Jurkat, Clone E6-1 (cell line): ENCODE data around the gene LYRM9.
"Not testable (repeated sequence)": the region's sequence is repeated elsewhere in the genome, so short reads cannot be mapped to it uniquely, and the experiment has no call there.

Experiments
- DNase-seq: peaks from one replicate; pipeline ENCODE4 v3.0.0-alpha.2; 2011; ENCODE audit warnings: low read depth, low spot score
- H3K4me3 ChIP-seq: 2 replicates; pipeline ENCODE4 v1.5.1; 2011; ENCODE audit warnings: mild to moderate bottlenecking, low read length, control low read depth, moderate library complexity

Gene LYRM9

DNA sequence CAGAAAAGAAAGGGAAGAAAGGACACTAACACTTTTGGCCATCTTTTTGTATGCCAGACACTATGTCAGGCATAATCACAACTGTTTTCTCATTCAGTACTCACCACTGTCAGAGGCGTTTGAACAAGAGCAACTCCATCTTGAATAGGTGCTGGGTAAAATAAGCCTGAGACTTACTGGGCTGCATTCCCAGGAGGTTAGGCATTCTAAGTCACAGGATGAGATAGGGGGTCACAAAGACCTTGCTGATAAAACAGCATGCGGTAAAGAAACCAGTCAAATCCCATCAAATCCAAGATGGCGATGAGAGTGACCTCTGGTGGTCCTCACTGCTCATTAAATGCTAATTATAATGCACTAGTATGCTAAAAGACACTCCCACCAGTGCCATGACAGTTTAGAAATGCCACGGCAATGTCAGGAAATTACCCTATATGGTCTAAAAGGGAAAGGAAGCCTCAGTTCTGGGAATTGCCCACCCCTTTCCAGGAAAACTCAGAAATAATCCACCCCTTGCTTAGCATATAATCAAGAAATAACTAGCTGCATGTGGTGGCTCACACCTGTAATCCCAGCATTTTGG is 14.9 kb upstream of the LYRM9 start:
- DNase-seq, result no peak

DNA sequence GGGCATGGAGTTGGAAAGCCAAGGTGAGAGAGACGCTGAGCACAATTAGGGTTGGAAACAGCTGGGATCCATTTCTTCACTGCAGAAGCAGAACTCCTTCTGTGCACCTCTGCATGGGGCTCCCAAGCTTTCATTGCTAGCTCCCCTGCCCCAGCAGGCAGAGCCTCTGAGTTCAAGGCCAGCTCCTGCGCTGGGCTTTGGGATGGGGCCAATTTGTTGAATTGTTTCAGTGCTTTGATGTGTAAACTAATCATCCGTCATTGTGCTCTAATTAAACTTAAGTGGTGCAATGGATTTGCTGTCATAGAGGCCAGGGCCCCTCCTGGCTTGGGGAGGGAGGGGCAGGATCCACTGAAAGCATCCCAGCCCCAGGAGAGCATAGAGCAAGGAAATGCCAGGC is 13.5 kb upstream of the LYRM9 start:
- no peak for DNase-seq
- H3K4me3 ChIP-seq, result no peak overlapping the region

More for the DNA sequence above, 14.9 kb upstream of the LYRM9 start:
- H3K4me3 ChIP-seq, result no peak overlapping the region

DNA sequence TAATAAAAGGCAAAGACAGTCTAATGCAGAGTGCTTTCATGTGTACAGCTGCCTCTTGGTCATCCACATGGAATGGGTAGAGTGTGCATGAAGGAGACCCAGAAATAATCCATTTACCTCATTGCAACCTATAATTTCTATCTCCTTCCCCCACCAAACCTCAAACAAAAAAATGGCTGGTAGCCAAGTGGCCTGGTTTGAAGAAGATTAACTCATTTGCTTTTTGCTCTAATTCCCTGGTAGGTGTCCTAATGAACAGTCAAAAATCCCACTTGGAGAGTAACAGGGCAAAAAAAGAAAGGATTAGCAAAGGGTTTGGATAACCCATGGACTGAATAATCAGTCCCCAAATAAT is 13.0 kb upstream of the LYRM9 start:
- no peak overlapping the region for H3K4me3 ChIP-seq
- DNase-seq, result no peak

DNA sequence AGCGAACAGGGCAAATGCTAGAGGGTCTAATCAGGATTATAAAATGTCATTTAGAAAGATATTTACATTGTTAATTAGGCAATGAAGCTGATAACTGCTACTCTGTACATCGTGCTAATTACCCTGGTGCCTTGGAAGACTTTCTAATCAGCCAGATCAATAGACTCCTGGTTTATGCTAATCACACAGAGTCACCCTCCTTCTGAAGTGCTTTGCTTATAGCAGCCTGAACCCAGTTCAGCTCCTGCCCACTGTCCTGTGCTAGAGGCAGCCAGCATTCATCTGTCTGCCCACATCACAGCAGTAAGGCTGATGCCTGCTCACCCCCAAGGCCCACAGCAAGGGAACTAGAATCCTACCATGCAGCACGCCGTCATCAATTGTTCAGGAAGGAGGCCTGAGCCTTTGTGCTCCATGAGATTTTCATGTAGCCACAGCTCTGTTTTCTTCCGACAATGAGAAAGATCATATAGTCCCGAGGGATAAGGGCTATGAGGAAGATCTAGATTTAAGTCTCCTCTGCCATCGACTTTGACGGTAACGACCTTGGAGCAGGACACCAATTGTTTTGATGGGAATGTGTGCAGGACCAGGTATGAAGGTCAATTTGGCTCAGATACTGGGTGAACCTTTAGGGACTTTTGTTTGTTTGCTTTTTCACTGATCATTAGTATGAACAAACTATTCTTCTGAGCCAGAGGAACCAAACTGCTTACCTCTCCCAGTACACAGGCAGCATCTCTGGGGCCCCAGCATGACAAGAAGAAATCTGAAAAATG is 12.5 kb upstream of the LYRM9 start:
- DNase-seq, result no peak
- H3K4me3 ChIP-seq, result no peak overlapping the region

DNA sequence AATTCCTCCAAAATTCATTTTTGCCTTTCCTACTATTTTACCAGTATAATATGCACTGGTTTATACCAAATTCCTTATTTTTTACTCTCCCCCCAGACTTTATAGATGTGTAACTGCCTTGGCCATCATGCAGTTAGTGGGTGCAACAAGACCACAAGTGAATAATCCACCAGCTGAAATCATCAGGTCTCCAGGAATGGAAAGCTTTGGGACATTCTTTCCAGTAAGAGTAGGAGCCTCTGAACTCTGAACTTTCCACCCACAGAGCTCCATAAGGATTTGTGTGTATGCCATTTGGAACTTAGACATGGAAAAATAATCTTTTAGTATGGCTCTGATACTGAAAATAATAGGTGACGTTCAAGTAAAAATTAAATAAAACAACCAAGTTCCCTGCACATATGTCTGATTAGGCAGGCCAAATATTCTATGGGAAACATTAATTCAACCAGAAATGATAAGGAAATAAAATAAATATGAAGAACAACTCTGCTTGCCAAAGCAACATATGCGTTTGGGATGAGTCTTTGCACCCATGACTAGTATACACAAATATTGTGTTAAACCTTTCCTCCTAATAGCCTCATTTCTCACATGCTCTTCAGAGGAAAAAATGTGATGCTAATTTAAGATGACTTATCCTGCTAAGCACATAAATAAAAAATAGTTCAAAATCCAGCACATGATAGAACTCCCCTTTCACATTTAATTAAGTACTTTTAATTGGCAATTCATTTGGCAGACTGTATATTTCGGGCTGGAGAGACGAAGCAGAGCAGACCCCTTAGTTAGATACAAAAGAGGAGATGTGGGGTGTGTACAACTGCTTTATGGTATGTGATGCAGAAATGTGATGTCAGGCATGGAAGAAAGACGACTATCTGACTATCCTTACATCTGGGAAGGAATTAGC is 11.6 kb upstream of the LYRM9 start:
- H3K4me3 ChIP-seq, result no peak overlapping the region
- no peak for DNase-seq

DNA sequence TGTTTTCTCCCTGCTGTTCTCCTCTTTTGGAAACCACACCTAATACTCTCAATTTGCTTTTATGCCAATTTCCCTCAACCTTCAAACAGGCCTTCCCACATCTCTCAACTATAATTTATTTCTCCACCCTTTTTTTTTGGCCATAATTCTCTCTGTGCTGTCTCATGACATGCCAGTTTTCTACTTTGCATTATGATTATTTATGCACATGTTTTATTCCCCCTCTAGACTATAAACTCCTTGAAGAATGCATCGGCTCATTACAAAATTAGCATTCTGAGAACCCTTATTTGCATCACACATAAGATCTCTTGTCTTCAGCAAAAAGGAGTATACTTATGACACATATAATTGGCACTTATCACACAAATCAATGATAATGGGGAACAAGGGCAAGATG is 10.9 kb upstream of the LYRM9 start:
- H3K4me3 ChIP-seq, result no peak overlapping the region
- DNase-seq, result no peak

DNA sequence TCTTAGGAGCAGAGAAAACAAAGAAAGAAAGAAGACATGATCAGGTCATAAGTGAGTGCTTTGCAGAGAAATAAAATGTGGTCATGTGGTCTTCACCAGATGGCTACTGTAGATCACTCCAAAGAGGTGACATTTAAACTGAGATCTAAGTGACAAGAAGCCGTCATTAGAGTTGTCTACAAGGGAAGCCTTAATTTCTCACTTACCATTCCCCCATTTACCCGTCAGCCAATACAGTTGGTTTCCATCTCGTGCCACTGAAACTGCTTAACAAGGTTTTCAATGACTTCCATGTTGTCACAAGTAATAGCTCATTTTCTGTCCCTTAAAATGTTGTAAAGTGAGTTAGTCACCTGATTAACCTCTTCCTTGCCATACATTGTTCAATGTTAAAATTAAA is 6.4 kb upstream of the LYRM9 start:
- no peak for DNase-seq
- H3K4me3 ChIP-seq, result no peak overlapping the region

DNA sequence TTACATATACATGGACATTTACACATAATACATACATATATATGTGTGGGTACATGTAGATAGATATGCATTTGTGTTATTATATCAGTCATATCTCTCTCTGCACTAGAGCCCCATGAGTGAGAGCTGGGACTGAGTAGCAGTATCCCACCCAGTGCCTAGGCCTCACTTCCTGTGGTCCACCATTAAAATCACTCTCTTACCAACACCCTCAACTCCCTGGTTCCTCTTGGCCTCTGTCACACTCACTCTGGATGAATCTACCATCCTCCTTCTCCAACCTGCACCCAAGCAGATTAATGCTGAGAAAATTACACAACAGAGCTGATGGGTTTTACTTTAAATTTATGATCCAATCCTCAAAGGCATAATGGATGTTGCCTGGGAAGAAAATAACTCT is 4.9 kb upstream of the LYRM9 start:
- DNase-seq, result no peak
- no peak overlapping the region for H3K4me3 ChIP-seq

DNA sequence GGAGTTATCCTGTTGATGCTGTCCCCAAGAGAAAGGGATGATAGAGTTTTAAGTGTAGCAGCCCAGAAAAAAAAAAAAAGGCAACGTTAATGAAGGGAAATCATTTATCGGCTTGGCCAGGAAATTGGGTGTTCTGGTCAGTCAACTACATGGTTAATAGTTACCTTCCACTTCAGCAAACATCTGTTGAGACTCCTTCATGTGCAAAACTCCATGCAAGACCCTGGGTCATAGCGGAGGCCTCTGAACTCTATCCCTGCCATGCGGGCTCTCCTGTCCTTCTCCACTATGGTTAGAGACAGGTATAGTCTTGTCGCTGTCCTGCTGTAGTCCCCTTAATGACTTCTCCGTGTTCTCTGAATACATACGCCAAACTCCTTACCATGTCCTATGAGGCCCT is 3.5 kb upstream of the LYRM9 start:
- no peak overlapping the region for H3K4me3 ChIP-seq
- DNase-seq, result no peak

DNA sequence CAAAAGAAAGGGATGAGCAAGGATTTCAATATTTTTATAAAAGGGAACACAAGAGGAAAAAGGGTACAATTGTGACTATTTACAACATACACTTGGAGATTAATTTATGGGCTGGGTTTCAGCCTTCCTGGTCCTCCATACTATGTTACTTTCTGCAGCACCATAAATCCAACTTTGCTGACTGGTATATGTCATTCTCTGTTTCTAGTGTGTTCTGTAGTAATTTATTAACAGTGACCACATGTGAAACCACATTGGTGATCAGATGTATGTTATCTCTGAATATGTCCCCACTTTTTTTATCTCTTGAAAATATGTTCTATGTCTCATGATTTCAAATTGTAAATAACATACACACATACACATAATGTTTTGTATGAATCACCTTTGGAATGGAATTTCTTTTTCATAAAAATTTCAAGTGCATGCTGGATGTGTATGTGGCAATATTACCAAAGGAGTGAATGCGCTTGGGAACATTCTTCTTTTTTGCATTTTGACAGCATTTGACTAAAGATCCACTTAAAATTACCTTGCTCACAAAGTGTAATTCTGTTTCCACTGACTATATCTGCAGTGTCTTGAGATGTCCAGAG is 2.9 kb upstream of the LYRM9 start:
- no peak overlapping the region for H3K4me3 ChIP-seq
- DNase-seq, result no peak

DNA sequence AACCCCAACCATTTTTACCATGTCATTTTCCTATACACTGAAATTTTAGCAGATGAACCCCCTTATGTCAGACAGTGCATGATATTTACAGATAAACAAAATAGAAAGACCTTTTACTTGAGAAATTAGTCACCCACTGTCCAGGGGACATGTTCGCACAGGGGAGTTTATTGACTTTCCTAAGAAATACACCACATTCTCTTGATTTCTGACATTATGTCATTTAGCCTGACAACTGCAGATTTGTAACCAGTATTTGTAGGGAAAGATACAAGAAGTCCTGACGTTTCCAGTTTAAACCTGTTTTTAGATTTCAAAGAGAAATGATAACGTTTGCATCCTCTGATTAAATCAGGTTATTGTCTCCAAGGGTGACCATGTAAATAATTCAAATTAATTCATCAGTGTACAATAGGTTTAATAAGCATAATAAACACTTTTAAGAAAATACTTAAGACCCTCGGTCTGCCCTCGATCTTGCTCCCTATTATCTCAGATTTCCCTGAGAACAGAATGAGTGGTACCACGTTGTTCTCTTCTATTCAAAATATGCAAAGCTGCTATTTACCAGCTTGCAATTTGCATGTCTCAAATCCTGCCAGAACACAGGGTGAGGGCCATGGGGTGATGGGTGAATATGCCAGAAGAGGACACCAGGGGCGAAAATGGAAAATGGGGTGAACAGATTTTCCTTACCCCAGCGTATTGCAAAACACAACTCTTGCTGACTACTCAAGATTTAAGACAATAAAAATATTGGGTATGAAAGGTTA is 2.1 kb upstream of the LYRM9 start:
- no peak for DNase-seq

DNA sequence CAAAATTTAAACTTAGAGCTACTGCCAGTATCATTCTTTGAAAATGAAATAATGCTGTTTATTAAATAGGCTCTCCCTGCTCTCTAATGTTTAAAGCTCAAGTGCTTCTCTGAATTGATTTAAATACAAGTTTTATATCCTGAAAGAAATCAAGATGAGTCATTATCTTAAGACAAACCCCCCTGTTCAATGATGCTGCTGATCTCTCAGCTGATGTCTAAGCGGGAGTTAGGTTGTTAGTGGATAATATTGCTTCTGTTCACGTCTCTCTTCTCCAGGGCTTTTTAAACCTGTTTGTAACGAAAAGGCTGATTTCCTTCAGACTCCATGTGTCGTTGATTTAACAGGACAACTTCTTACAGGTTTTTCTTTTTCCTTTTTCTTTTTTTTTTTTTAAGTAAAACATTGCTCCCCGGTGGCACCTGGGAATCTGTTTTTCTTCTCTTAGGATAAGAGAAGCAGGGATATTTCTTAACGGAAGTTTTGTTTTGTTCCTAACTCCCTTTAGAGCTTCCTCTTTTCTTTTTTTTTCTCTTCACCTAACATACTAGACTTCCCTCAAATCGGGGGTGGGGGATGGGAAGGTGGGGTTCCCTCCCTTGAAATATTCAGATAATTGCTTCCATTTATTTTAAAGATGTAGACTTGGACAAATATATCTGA is 807 bp upstream of the LYRM9 start:
- no peak for DNase-seq
- no peak overlapping the region for H3K4me3 ChIP-seq

More for the DNA sequence above, 2.1 kb upstream of the LYRM9 start:
- H3K4me3 ChIP-seq, result no peak overlapping the region

DNA sequence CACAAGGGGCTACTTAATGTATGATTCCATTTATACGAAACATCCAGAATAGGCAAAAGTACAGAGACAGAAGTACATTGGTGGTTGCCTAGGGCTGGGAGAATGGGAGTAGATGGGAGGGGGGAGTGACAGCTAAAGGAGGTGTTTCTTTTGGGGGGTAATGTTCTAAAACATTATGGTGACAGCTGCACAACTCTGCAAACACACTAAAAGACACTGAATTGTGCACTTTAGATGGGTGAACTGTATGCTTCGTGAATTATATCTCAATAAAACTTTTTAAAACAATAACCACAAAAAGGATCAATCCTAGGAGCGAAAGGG is 661 bp downstream of the LYRM9 start:
- H3K4me3 ChIP-seq, result peak overlapping the region; percentile 64
- no peak for DNase-seq

DNA sequence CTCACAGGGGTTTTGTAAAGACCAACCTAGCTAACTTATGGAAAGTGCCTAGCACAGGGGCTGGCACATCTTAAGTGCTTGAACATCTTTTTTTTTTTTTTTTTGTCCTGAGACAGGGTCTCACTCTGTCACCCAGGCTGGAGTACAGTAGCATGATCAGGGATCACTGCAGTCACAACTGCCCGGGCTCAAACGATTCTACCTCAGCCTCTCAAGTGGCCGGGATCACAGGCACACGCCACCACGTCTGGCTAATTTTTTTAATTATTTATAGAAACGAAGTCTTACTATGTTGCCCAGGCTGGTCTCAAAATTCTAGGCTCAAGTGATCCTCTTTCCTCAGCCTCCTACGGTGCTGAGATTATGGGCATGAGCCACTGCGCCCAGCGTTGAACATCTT is 1.3 kb downstream of the LYRM9 start:
- no peak for DNase-seq
- no peak overlapping the region for H3K4me3 ChIP-seq

DNA sequence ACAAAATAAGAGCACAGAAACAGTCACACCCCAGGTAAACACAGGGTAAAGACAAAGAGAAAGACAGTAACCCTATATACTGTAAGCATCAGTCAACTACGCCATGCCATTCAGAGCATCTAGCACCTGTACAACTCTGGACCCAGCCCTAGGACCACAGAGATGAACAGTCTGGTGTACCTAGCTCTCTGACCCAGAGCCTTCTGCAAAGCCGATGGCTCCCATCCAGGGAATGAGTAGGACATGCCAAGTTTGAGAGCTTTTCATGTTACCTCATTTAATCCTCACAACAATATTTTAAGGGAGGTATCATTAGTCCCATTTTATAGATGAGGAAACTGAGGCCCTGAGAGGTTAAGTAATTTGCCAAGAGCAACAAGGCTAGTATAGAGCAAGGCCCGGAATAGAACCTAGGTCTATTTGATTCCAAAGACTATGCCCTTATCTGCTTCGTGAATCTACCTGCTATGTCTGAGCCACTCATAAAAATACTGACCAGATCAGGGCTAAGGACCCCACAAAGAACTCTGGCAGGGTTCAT is 3.4 kb downstream of the LYRM9 start:
- no peak overlapping the region for H3K4me3 ChIP-seq
- DNase-seq, result no peak

DNA sequence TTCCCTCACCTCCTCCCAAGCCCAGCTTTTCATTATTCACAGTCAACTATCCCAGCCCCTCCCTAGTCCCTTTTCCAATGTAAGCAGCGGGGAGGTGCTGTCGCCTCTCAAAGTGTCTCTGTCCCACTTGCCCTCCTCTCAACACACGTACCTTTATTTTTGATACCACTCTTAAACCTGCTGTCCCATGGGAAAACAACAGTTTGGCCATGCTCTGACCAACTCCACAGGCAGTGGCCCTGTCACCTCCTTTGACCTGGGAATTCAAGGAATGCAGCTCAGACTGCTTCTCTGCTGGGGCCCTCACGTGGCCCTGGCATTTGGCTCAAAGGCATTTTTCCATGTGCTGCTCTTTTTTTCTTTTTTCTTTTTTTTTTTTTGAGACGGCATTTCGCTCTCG is 4.2 kb downstream of the LYRM9 start:
- no peak overlapping the region for H3K4me3 ChIP-seq
- DNase-seq, result no peak

DNA sequence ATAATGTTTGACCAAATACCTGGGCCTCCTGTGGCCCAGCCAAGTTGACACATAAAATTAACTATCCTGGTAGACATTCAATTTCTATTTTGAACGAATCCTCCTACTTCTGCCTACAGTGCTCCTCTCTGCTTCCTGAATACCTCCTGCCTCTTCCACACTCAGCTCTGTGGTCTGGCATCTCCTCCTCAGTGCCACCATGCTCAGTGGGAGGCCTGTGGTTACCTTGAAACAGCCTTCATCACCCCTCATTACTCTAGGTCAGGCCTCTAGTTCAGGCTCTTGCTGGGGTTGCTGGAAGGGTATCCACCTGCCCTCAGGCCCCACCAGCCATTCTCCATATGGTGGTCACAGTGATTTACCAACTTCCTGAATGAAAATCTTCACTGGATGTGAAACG is 5.1 kb downstream of the LYRM9 start:
- DNase-seq, result no peak
- H3K4me3 ChIP-seq, result no peak overlapping the region

DNA sequence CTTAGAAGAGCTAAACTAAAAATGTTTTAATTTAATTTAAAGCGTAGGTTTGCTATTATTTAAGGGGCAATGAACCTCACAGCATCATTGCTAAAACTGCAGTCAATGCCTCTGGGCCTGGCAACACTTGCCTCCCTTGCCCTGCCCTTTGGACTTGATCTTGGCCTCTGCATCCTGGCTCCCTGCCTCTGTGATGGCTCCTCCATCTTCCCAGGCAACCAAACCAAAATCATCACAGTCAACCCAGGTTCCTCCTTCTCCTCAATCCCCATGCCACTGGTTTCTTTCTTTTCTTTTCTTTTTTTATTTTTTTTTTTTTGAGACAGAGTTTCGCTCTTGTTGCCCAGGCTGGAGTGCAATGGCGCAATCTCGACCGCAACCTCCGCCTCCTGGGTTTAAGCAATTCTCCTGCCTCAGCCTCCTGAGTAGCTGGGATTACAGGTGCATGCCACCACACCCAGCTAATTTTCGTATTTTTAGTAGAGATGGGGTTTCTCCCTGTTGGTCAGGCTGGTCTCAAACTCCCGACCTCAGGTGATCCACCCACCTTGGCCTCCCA is 6.7 kb downstream of the LYRM9 start:
- not testable (repeated sequence) for H3K4me3 ChIP-seq

More for the DNA sequence above, 6.7 kb downstream of the LYRM9 start:
- DNase-seq, result not testable (repeated sequence)
